22Rv1 (cell line): ENCODE measurements around the gene ZFYVE28.
"Not testable (repeated sequence)": the region's sequence is repeated elsewhere in the genome, so short reads cannot be mapped to it uniquely, and the experiment has no call there.

Source experiments
- H3K27ac ChIP-seq: fragments of 450-650 bp; 2 replicates; pipeline ENCODE4 v1.5.1; 2017
- CTCF ChIP-seq: fragments of 450-650 bp; IDR thresholded peaks from 2 replicates; pipeline ENCODE4 v1.5.1; 2017; ENCODE audit warnings: mild to moderate bottlenecking
- ZFX ChIP-seq: fragments of 450-650 bp; IDR thresholded peaks from 2 replicates; pipeline ENCODE4 v1.6.1; 2017; ENCODE audit warnings: antibody characterized with exemption, borderline replicate concordance

ZFYVE28 gene

GRCh38 chr4:2432004-2432403 lies 13.6 kb upstream of the ZFYVE28 start:
- TF ChIP-seq ZFX (no peak), CTCF (no peak)
- no peak overlapping the region for H3K27ac ChIP-seq

GRCh38 chr4:2429945-2430757 lies 11.7 kb upstream of the ZFYVE28 start:
- not testable (repeated sequence) for H3K27ac ChIP-seq

GRCh38 chr4:2428496-2429213 lies 10.2 kb upstream of the ZFYVE28 start:
- no peak overlapping the region for H3K27ac ChIP-seq
- no peak for TF ChIP-seq ZFX
- no peak for TF ChIP-seq CTCF

- H3K27ac ChIP-seq = no peak overlapping the region
- TF ChIP-seq ZFX (no peak), CTCF (no peak)
Observed at GRCh38 chr4:2427383-2428334, 9.2 kb upstream of the ZFYVE28 start.

GRCh38 chr4:2426711-2427275 lies 8.3 kb upstream of the ZFYVE28 start:
- no peak overlapping the region for H3K27ac ChIP-seq
- no peak for TF ChIP-seq CTCF

GRCh38 chr4:2426069-2426397 lies 7.6 kb upstream of the ZFYVE28 start:
- H3K27ac ChIP-seq = no peak overlapping the region
- TF ChIP-seq CTCF (no peak), ZFX (no peak)

GRCh38 chr4:2425386-2426068 lies 7.1 kb upstream of the ZFYVE28 start:
- no peak overlapping the region for H3K27ac ChIP-seq
- no peak for TF ChIP-seq ZFX
- no peak for TF ChIP-seq CTCF
